Activated CD8-positive, alpha-beta memory T cell treated with anti-CD3 and anti-CD28 coated beads, Interleukin-2, amount 10 ng/mL, durations not matched to agents 7 days and 5 days (primary cell): Measurements from ENCODE around the gene EBI3. TPM values are rescaled to one million over a fixed set of nuclear protein-coding genes. Genes with fewer than 3 reads are reported as not detected.
"Not testable (repeated sequence)": the region's sequence is repeated elsewhere in the genome, so short reads cannot be mapped to it uniquely, and the experiment has no call there.

Experiments used
- ATAC-seq: fragments of 150-1000 bp; cut with Tn5 transposase; one replicate; pipeline ENCODE4 v1.10.0; 2021; ENCODE audit warnings: moderate library complexity
- CTCF ChIA-PET: fragments of 350-600 bp; sonication (Branson Sonifier 250); formaldehyde crosslinking; loops from one replicate; lab custom pipeline; 2021; ENCODE audit warnings: antibody characterized with exemption; lab: Charles Lee
- DNase-seq: peaks from one replicate; pipeline ENCODE4 v3.0.0-alpha.2; 2020
- H3K27ac Mint-ChIP-seq: one replicate; pipeline ENCODE4 v1.8.0; 2021; ENCODE audit warnings: mild to moderate bottlenecking, mixed read lengths
- H3K27me3 Mint-ChIP-seq: one replicate; pipeline ENCODE4 v1.8.0; 2021; ENCODE audit warnings: mixed read lengths
- H3K36me3 Mint-ChIP-seq: one replicate; pipeline ENCODE4 v1.8.0; 2021; ENCODE audit warnings: mild to moderate bottlenecking, mixed read lengths
- H3K4me1 Mint-ChIP-seq: one replicate; pipeline ENCODE4 v1.8.0; 2021; ENCODE audit warnings: mixed read lengths
- H3K4me3 Mint-ChIP-seq: one replicate; pipeline ENCODE4 v1.8.0; 2021; ENCODE audit warnings: mild to moderate bottlenecking, moderate library complexity, mixed read lengths
- H3K9me3 Mint-ChIP-seq: one replicate; pipeline ENCODE4 v1.8.0; 2022; ENCODE audit warnings: low read depth, mixed read lengths
- total RNA-seq, 2 experiments: library from RNA; stranded (reverse); gene quantifications; one replicate each; pipeline ENCODE4 v1.2.3, GENCODE V29; 2021

The EBI3 gene
- total RNA-seq, 2 experiments from 2014 or later = 2.6 to 14.7 TPM

DNA sequence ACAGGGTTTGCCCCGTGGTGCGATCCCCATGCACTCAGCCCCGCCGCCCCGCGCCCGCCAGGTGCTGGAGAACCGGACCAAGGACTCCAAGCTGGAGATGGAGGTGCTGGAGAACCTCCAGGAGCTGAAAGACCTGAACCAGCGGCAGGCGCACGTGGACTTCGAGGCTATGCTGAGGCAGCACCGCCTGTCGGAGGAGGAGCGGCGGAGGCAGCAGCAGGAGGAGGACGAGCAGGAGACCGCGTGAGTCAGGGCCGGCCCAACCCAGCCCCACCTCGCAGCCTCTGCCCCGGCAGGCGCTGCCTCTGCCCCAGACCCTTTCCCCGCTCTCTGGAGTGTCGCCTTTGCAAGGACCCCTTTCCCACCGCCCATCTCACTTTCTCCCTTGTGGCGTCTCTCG lies 28.9 kb downstream of the EBI3 start:
- Mint-ChIP-seq H3K27ac (no peak overlapping the region), H3K36me3 (peaks cover 49% of the 10 kb centered on the region), H3K4me3 (no peak overlapping the region), H3K27me3 (no peaks in the 10 kb centered on the region), H3K4me1 (peaks cover 1% of the 10 kb centered on the region), H3K9me3 (peaks cover 5% of the 10 kb centered on the region)
- no peak for DNase-seq
- no peak for ATAC-seq
- CTCF ChIA-PET = no interaction called here

DNA sequence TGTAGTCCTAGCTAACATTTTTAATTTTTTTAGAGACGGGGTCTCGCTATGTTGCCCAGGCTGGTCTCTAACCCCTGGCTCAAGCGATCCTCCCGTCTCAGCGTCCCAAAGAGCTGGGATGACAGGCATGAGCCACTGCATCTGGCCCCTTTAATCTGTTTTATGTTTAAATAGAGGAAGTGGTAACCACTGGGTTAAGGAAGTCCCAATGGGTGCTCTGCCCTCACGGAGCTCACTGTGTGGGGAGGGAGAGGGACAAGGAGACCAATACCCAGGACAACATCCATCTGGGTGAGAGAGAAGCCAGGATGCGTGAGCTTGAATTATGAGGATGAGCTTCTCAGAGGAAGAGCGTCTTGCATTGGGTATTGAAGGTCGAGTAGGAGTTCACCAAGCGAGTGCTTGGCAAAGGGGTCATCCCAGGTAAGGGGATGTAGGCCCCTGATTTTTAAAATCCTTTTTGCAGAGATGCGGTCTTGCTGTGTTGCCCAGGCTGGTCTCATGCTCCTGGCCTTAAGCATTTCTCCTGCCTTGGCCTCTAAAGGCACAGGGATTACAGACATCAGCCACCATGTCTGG lies 31.4 kb downstream of the EBI3 start:
- Mint-ChIP-seq H3K36me3 (peaks cover 34% of the 10 kb centered on the region), H3K4me3 (no peak overlapping the region), H3K27ac (peak overlapping the region; percentile 48), H3K4me1 (peaks cover 23% of the 10 kb centered on the region), H3K9me3 (no peaks in the 10 kb centered on the region), H3K27me3 (no peaks in the 10 kb centered on the region)
- no peak for DNase-seq
- no peak for ATAC-seq
- CTCF ChIA-PET = interaction anchor here (2.2 kb wide), 1 partner anchor 92 kb away, joined by 6 read pairs; no protein-coding TSS in a partner anchor

- peak; percentile 46 for ATAC-seq
- Mint-ChIP-seq H3K9me3 (no peaks in the 10 kb centered on the region), H3K27ac (peak overlapping the region; percentile 88), H3K4me3 (peak overlapping the region; percentile 30), H3K27me3 (no peaks in the 10 kb centered on the region), H3K36me3 (peaks cover 30% of the 10 kb centered on the region), H3K4me1 (peaks cover 36% of the 10 kb centered on the region)
- CTCF ChIA-PET = interaction anchor here (0.6 to 7.9 kb wide), 6 partner anchors 34 to 277 kb away, joined by 3 to 125 read pairs (median 4); partner anchors contain the start of gene MPND
- no peak for DNase-seq
These were observed 35.5 kb downstream of the EBI3 start for GRCh38 chr19:4264812-4265211.

DNA sequence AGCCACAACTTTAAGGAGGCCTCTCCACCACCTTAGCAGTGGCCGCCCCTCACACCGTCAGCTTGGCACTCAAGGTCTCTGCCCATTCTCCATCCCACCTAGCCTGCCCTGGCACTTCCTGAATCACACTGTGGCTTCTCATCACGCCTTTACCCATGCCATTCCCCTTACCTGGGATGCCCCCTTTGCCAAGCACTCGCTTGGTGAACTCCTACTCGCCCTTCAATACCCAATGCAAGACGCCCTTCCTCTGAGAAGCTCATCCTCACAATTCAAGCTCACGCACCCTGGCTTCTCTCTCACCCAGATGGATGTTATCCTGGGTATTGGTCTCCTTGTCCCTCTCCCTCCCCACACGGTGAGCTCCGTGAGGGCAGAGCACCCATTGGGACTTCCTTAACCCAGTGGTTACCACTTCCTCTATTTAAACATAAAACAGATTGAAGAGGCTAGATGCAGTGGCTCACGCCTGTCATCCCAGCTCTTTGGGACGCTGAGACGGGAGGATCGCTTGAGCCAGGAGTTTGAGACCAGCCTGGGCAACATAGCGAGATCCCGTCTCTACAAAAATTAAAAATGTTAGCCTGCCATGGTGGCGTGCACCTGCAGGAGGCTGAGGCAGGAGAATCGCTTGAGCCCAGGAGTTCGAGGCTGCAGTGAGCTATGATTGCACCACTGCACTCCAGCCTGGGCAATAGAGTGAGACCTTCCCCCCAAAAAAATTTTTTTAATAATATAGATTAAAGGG lies 37.1 kb downstream of the EBI3 start:
- CTCF ChIA-PET = interaction anchor here (0.6 to 7.9 kb wide), 46 partner anchors 9 to 1316 kb away, joined by 3 to 125 read pairs (median 5); partner anchors contain the start of genes CHAF1A, FSD1, MPND and SH3GL1
- Mint-ChIP-seq H3K27ac (peak overlapping the region; percentile 50), H3K4me1 (peaks cover 36% of the 10 kb centered on the region), H3K9me3 (no peaks in the 10 kb centered on the region), H3K4me3 (no peak overlapping the region), H3K27me3 (no peaks in the 10 kb centered on the region), H3K36me3 (peaks cover 30% of the 10 kb centered on the region)
- ATAC-seq (no peak), DNase-seq (no peak)

DNA sequence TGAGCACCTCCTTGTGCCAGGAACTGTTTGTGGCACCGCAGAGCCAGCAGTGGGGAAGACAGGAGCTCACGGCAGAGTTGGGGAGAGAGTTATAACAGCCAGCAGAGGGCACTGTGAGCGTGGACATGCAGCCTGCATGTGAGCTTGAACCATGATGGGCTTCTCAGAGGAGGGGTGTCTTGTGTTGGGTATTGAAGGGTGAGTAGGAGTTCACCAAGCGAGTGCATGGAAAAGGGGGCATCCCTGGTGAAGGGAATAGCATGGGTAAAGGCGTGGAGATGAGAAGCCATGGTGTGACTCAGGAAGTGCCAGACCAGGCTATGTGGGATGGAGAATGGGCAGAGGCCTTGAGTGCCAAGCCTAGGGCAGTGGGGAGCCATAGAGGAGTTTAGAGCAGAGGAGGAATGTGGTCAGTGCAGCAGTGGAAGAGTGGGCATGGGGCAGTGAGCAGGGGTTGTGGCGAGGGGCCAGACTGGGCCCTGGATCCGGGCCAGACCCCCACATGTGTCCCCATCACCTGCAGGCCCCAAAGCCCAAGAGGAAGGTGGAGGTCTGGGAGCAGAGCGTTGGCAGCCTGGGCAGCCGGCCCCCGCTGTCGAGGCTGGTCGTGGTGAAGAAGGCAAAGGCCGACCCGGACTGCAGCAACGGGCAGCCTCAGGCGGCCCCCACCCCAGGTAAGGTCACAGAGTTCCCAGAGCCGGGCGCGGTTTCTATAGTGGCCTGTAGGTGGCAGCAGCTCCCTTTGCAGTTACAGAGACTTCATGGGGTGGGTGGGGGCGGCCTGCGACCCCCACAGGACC lies 38.0 kb downstream of the EBI3 start:
- peak; percentile 75 for DNase-seq
- CTCF ChIA-PET = interaction anchor here (0.6 to 7.9 kb wide), 57 partner anchors 8 to 1317 kb away, joined by 3 to 125 read pairs (median 4); partner anchors contain the start of genes CHAF1A, FSD1, MPND and SH3GL1
- Mint-ChIP-seq H3K4me3 (no peak overlapping the region), H3K9me3 (no peaks in the 10 kb centered on the region), H3K27me3 (no peaks in the 10 kb centered on the region), H3K27ac (peak overlapping the region; percentile 35), H3K4me1 (peaks cover 36% of the 10 kb centered on the region), H3K36me3 (peaks cover 38% of the 10 kb centered on the region)
- peak; percentile 69 for ATAC-seq

DNA sequence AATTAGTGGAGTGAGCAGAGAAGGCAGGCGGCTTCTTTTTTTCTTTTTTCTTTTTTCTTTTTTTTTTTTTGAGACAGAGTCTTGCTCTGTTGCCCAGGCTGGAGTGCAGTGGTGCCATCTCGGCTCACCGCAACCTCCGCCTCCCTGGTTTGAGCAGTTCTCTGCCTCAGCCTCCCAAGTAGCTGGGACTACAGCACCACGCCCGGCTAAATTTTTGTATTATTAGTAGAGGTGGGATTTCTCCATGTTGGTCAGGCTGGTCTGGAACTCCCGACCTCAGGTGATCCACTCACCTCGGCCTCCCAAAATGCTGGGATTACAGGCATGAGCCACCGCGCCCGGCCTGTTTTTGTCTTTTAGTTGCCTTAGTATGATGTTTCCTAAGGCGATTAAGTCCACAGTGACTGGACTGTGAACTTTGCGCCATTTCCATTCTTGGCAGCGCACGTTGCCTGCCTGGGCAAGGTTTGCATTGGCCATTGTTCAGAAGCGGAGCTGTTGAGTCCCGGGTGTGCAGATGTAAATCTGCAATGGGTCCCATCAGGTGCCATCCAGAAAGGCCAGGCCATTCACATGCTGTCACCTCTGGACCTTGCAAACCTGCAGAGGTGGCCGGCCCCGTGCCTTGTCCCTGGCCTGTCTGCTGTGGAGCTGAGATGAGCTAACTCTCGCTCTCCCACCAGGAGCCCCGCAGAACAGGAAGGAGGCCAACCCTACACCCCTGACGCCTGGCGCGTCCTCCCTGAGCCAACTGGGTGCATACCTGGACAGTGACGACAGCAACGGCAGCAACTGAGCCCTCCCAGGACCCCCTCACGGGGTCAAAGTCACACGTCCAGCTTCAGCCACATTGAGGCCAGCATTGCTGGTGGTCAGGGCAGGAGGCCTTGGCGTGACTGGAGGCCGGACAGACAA lies 38.8 kb downstream of the EBI3 start:
- Mint-ChIP-seq H3K27me3 (no peaks in the 10 kb centered on the region), H3K27ac (no peak overlapping the region), H3K36me3 (peaks cover 37% of the 10 kb centered on the region), H3K4me1 (peaks cover 35% of the 10 kb centered on the region), H3K4me3 (no peak overlapping the region), H3K9me3 (no peaks in the 10 kb centered on the region)
- DNase-seq (no peak), ATAC-seq (no peak)
- CTCF ChIA-PET = interaction anchor here (0.7 to 7.9 kb wide), 35 partner anchors 10 to 741 kb away, joined by 3 to 125 read pairs (median 7); partner anchors contain the start of genes CHAF1A, FSD1, MPND and SH3GL1

GRCh38 chr19:4268816-4269430 lies 39.6 kb downstream of the EBI3 start:
- DNase-seq (no peak), ATAC-seq (no peak)
- Mint-ChIP-seq H3K9me3 (no peaks in the 10 kb centered on the region), H3K27ac (no peak overlapping the region), H3K4me1 (peaks cover 29% of the 10 kb centered on the region), H3K36me3 (peaks cover 34% of the 10 kb centered on the region), H3K27me3 (no peaks in the 10 kb centered on the region), H3K4me3 (no peak overlapping the region)
- CTCF ChIA-PET = interaction anchor here (1.1 to 7.9 kb wide), 9 partner anchors 9 to 256 kb away, joined by 4 to 125 read pairs (median 19); partner anchors contain the start of genes MPND and STAP2

GRCh38 chr19:4272894-4273293 lies 43.6 kb downstream of the EBI3 start:
- no peak overlapping the region for H3K4me3 Mint-ChIP-seq
- H3K9me3 Mint-ChIP-seq = no peaks in the 10 kb centered on the region
- DNase-seq (no peak), ATAC-seq (no peak)
- H3K27me3 Mint-ChIP-seq = peaks cover 5% of the 10 kb centered on the region
- H3K27ac Mint-ChIP-seq = no peak overlapping the region
- H3K4me1 Mint-ChIP-seq = no peaks in the 10 kb centered on the region
- CTCF ChIA-PET = interaction anchor here (0.8 kb wide), 1 partner anchor 80 kb away, joined by 3 read pairs; no protein-coding TSS in a partner anchor
- H3K36me3 Mint-ChIP-seq = peaks cover 19% of the 10 kb centered on the region

GRCh38 chr19:4274321-4274686 lies 45.0 kb downstream of the EBI3 start:
- H3K9me3 Mint-ChIP-seq, DNase-seq, H3K27ac Mint-ChIP-seq, ATAC-seq, H3K4me1 Mint-ChIP-seq, H3K4me3 Mint-ChIP-seq: not testable (repeated sequence)
- H3K36me3 Mint-ChIP-seq = peaks cover 16% of the 10 kb centered on the region
- CTCF ChIA-PET = interaction anchor here (1.0 kb wide), 1 partner anchor 19 kb away, joined by 3 read pairs; no protein-coding TSS in a partner anchor
- peaks cover 14% of the 10 kb centered on the region for H3K27me3 Mint-ChIP-seq

GRCh38 chr19:4277191-4277696 lies 47.9 kb downstream of the EBI3 start:
- H3K36me3 Mint-ChIP-seq = peaks cover under 1% of the 10 kb centered on the region
- DNase-seq (no peak), ATAC-seq (no peak)
- H3K27me3 Mint-ChIP-seq = peaks cover 30% of the 10 kb centered on the region
- H3K4me1 Mint-ChIP-seq = peaks cover 4% of the 10 kb centered on the region
- no peaks in the 10 kb centered on the region for H3K9me3 Mint-ChIP-seq
- no peak overlapping the region for H3K4me3 Mint-ChIP-seq
- H3K27ac Mint-ChIP-seq = no peak overlapping the region
- CTCF ChIA-PET = interaction anchor here (1.6 to 2.6 kb wide), 2 partner anchors 9 to 75 kb away, joined by 4 to 10 read pairs; no protein-coding TSS in a partner anchor

GRCh38 chr19:4278010-4278409 lies 48.7 kb downstream of the EBI3 start:
- Mint-ChIP-seq H3K4me1 (peaks cover 4% of the 10 kb centered on the region), H3K4me3 (no peak overlapping the region), H3K9me3 (no peaks in the 10 kb centered on the region), H3K27me3 (peaks cover 33% of the 10 kb centered on the region), H3K27ac (no peak overlapping the region), H3K36me3 (no peaks in the 10 kb centered on the region)
- DNase-seq (no peak), ATAC-seq (no peak)
- CTCF ChIA-PET = interaction anchor here (1.1 to 1.6 kb wide), 2 partner anchors 10 to 11 kb away, joined by 4 read pairs; no protein-coding TSS in a partner anchor
